Mesenchymal stem cell (in vitro differentiated cells and primary cell): ENCODE data around the gene ZNF181.

Experiments used
- DNase-seq: peaks from one replicate; pipeline ENCODE4 v3.0.0-alpha.2; 2013
- H2AFZ ChIP-seq: one replicate; pipeline ENCODE4 v1.6.1; 2013; ENCODE audit warnings: low read depth, mild to moderate bottlenecking, control low read depth, inconsistent platforms, low read length, moderate library complexity
- H2AK5ac ChIP-seq: 2 replicates; pipeline ENCODE4 v1.6.1; 2013; ENCODE audit warnings: low read length, moderate library complexity, mild to moderate bottlenecking, inconsistent platforms; ENCODE audit not compliant: severe bottlenecking
- H2BK120ac ChIP-seq: one replicate; pipeline ENCODE4 v1.6.1; 2013; ENCODE audit warnings: low read depth, mild to moderate bottlenecking, inconsistent platforms, low read length, moderate library complexity
- H2BK12ac ChIP-seq, 2 experiments: one replicate each; pipeline ENCODE4 v1.6.1; 2013; ENCODE audit warnings: inconsistent platforms in 2 of 2, low read length in 2 of 2, mild to moderate bottlenecking in 2 of 2, moderate library complexity in 2 of 2, control low read depth in 1 of 2
- H2BK15ac ChIP-seq: one replicate; pipeline ENCODE4 v1.6.1; 2013; ENCODE audit warnings: mild to moderate bottlenecking, low read depth, inconsistent platforms; ENCODE audit not compliant: poor library complexity, severe bottlenecking
- H2BK5ac ChIP-seq: 2 replicates; pipeline ENCODE4 v1.6.1; 2013; ENCODE audit warnings: low read depth, mild to moderate bottlenecking, low read length, control low read depth, inconsistent platforms; ENCODE audit not compliant: poor library complexity, severe bottlenecking
- H3K14ac ChIP-seq, 2 experiments: one replicate each; pipeline ENCODE4 v1.6.1; 2013; ENCODE audit warnings: inconsistent platforms in 2 of 2, low read length in 2 of 2, control low read depth in 1 of 2, mild to moderate bottlenecking in 1 of 2, moderate library complexity in 1 of 2
- H3K18ac ChIP-seq, 2 experiments: one replicate each; pipeline ENCODE4 v1.6.1; 2013; ENCODE audit warnings: inconsistent platforms in 2 of 2, low read length in 2 of 2, control low read depth in 1 of 2, low read depth in 1 of 2, mild to moderate bottlenecking in 1 of 2
- H3K23ac ChIP-seq, 2 experiments: one replicate each; pipeline ENCODE4 v1.6.1; 2013; ENCODE audit warnings: inconsistent platforms in 2 of 2, low read length in 2 of 2, mild to moderate bottlenecking in 2 of 2, moderate library complexity in 2 of 2, control low read depth in 1 of 2
- H3K27ac ChIP-seq: 2 replicates; pipeline ENCODE4 v1.5.1; 2013; ENCODE audit warnings: mild to moderate bottlenecking, moderate library complexity, low read length, control low read depth, inconsistent platforms; ENCODE audit not compliant: poor library complexity, severe bottlenecking
- H3K27me3 ChIP-seq, 2 experiments: 2 replicates each; pipeline versions ENCODE4 v1.6.1 to v1.7.0; 2013; ENCODE audit warnings: low read length in 2 of 2, mild to moderate bottlenecking in 2 of 2, moderate library complexity in 2 of 2, control low read depth in 1 of 2, inconsistent platforms in 1 of 2; ENCODE audit not compliant: control insufficient read depth in 1 of 2, insufficient read depth in 1 of 2
- H3K36me3 ChIP-seq, 2 experiments: 2 replicates each; pipeline versions ENCODE4 v1.6.1 to v1.7.0; 2013; ENCODE audit warnings: low read length in 2 of 2, control low read depth in 1 of 2, inconsistent platforms in 1 of 2, low read depth in 1 of 2, mild to moderate bottlenecking in 1 of 2; ENCODE audit not compliant: insufficient read depth in 2 of 2, control insufficient read depth in 1 of 2
- H3K4ac ChIP-seq, 2 experiments: one replicate each; pipeline ENCODE4 v1.6.1; 2013; ENCODE audit warnings: inconsistent platforms in 2 of 2, low read length in 2 of 2, mild to moderate bottlenecking in 2 of 2, moderate library complexity in 2 of 2, control low read depth in 1 of 2, low read depth in 1 of 2
- H3K4me1 ChIP-seq: 2 replicates; pipeline ENCODE4 v1.6.1; 2013; ENCODE audit warnings: low read depth, low read length, control low read depth; ENCODE audit not compliant: control insufficient read depth, insufficient read depth
- H3K4me2 ChIP-seq: 2 replicates; pipeline ENCODE4 v1.6.1; 2013; ENCODE audit warnings: low read length, mild to moderate bottlenecking, inconsistent platforms; ENCODE audit not compliant: poor library complexity, severe bottlenecking
- H3K4me3 ChIP-seq, 2 experiments: 2 replicates each; pipeline versions ENCODE4 v1.5.1 to v1.7.0; 2013; ENCODE audit warnings: low read length in 2 of 2, mild to moderate bottlenecking in 2 of 2, control low read depth in 1 of 2, low read depth in 1 of 2; ENCODE audit not compliant: insufficient read depth in 1 of 2
- H3K79me1 ChIP-seq: replicated peaks from 2 replicates; pipeline ENCODE4 v1.6.1; 2013; ENCODE audit warnings: mild to moderate bottlenecking, control low read depth, low read length, inconsistent platforms; ENCODE audit not compliant: poor library complexity, severe bottlenecking
- H3K9ac ChIP-seq: 2 replicates; pipeline ENCODE4 v1.7.0; 2013; ENCODE audit warnings: mild to moderate bottlenecking, low read length, moderate library complexity
- H3K9me3 ChIP-seq: 2 replicates; pipeline ENCODE4 v1.7.0; 2013; ENCODE audit warnings: mild to moderate bottlenecking, low read length; ENCODE audit not compliant: control insufficient read depth
- H4K8ac ChIP-seq: one replicate; pipeline ENCODE4 v1.6.1; 2013; ENCODE audit warnings: inconsistent platforms, mild to moderate bottlenecking, low read length, moderate library complexity
- H4K91ac ChIP-seq: one replicate; pipeline ENCODE4 v1.6.1; 2013; ENCODE audit warnings: mild to moderate bottlenecking, low read length, inconsistent platforms
- WGBS: methylation state at CpG from one replicate; pipeline ENCODE4 v1.1.7; 2013; ENCODE audit warnings: mixed read lengths; 5-methylcytosine and 5-hydroxymethylcytosine counted together

Gene ZNF181

GRCh38 chr19:34722353-34722752 lies 11.7 kb upstream of the ZNF181 start:
- Histone ChIP-seq H3K14ac (no peak overlapping the region), H2BK12ac (no peak overlapping the region), H2BK5ac (no peak overlapping the region), H4K91ac (no peak overlapping the region), H3K23ac (no peak overlapping the region), H3K4me1 (no peaks in the 10 kb centered on the region), H3K4me2 (no peak overlapping the region), H3K79me1 (no peaks in the 10 kb centered on the region), H4K8ac (no peak overlapping the region), H2AK5ac (no peak overlapping the region), H3K27me3 (peaks cover 0 to 17% of the 10 kb centered on the region in 2 experiments), H2AFZ (no peak overlapping the region), H3K4ac (no peak overlapping the region), H2BK15ac (no peak overlapping the region), H3K27ac (no peak overlapping the region), H3K18ac (no peak overlapping the region), H3K4me3 (no peak overlapping the region), H2BK120ac (no peak overlapping the region), H3K9ac (no peak overlapping the region), H3K9me3 (no peaks in the 10 kb centered on the region), H3K36me3 (no peaks in the 10 kb centered on the region)
- 68% methylated on average over 11 of the region's 11 CpGs for WGBS
- DNase-seq, result no peak

GRCh38 chr19:34725400-34725799 lies 8.6 kb upstream of the ZNF181 start:
- Histone ChIP-seq H3K18ac (no peak overlapping the region), H2BK12ac (no peak overlapping the region), H3K27ac (no peak overlapping the region), H4K91ac (no peak overlapping the region), H3K4me3 (no peak overlapping the region), H4K8ac (no peak overlapping the region), H3K9me3 (no peaks in the 10 kb centered on the region), H3K79me1 (no peaks in the 10 kb centered on the region), H3K36me3 (no peaks in the 10 kb centered on the region), H2BK15ac (no peak overlapping the region), H3K9ac (no peak overlapping the region), H2AK5ac (no peak overlapping the region), H3K14ac (no peak overlapping the region), H3K23ac (no peak overlapping the region), H3K4me1 (no peaks in the 10 kb centered on the region), H3K4me2 (no peak overlapping the region), H3K4ac (no peak overlapping the region), H2AFZ (no peak overlapping the region), H2BK5ac (no peak overlapping the region), H2BK120ac (no peak overlapping the region), H3K27me3 (peaks cover 0 to 17% of the 10 kb centered on the region in 2 experiments)
- WGBS, result 50% methylated on average over 6 of the region's 6 CpGs
- no peak for DNase-seq

GRCh38 chr19:34731019-34731829 lies 2.8 kb upstream of the ZNF181 start:
- Histone ChIP-seq H4K8ac (no peak overlapping the region), H2BK15ac (no peak overlapping the region), H3K4me2 (no peak overlapping the region), H2AK5ac (no peak overlapping the region), H3K4ac (no peak overlapping the region), H3K9me3 (peaks cover 10% of the 10 kb centered on the region), H2BK12ac (no peak overlapping the region), H2AFZ (no peak overlapping the region), H3K4me1 (peaks cover 10% of the 10 kb centered on the region), H3K9ac (no peak overlapping the region), H2BK120ac (no peak overlapping the region), H3K18ac (no peak overlapping the region), H3K4me3 (no peak overlapping the region), H3K23ac (no peak overlapping the region), H3K27me3 (peaks cover 0 to 3% of the 10 kb centered on the region in 2 experiments), H4K91ac (no peak overlapping the region), H3K36me3 (peaks cover 8 to 11% of the 10 kb centered on the region in 2 experiments), H3K27ac (no peak overlapping the region), H3K14ac (no peak overlapping the region), H3K79me1 (peaks cover 17% of the 10 kb centered on the region), H2BK5ac (no peak overlapping the region)
- DNase-seq, result no peak
- WGBS, result 80% methylated on average over 10 of the region's 11 CpGs

GRCh38 chr19:34731964-34732363 lies 2.1 kb upstream of the ZNF181 start:
- Histone ChIP-seq H3K4ac (no peak overlapping the region), H3K36me3 (peaks cover 10 to 19% of the 10 kb centered on the region in 2 experiments), H3K4me3 (no peak overlapping the region), H2BK120ac (no peak overlapping the region), H3K9me3 (peaks cover 16% of the 10 kb centered on the region), H2BK12ac (no peak overlapping the region), H3K23ac (no peak overlapping the region), H3K4me2 (no peak overlapping the region), H2AFZ (no peak overlapping the region), H4K8ac (peak overlapping the region; percentile 5), H4K91ac (no peak overlapping the region), H2BK15ac (no peak overlapping the region), H3K27me3 (no peaks in the 10 kb centered on the region), H3K18ac (no peak overlapping the region), H3K14ac (no peak overlapping the region), H3K4me1 (peaks cover 10% of the 10 kb centered on the region), H3K27ac (no peak overlapping the region), H3K79me1 (peaks cover 17% of the 10 kb centered on the region), H2AK5ac (no peak overlapping the region), H3K9ac (no peak overlapping the region), H2BK5ac (no peak overlapping the region)
- WGBS, result 73% methylated on average over 7 of the region's 7 CpGs
- DNase-seq, result no peak
